Measurements from ENCODE around the gene GAREM1.

DNA sequence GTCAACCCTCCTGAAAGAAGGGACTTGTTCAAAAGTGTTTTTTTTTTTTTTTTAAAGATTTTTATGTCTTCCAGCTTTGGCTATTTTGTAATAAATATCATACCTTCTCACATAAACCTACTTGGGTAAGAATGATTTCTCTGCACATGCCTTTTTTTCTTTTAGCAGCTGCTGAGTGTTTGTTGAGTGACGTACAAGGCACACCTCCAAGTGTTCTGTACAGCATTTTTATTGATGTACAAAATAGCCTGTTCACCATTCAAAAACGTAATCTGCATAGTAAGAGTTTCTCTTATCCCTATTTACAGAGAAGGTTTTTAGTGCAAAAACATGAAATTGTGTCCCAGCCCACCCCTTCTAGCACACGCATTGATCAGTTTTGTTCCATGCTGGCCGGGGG is 203.2 kb downstream of the GAREM1 start:
- TF ChIP-seq, protein P1, sequence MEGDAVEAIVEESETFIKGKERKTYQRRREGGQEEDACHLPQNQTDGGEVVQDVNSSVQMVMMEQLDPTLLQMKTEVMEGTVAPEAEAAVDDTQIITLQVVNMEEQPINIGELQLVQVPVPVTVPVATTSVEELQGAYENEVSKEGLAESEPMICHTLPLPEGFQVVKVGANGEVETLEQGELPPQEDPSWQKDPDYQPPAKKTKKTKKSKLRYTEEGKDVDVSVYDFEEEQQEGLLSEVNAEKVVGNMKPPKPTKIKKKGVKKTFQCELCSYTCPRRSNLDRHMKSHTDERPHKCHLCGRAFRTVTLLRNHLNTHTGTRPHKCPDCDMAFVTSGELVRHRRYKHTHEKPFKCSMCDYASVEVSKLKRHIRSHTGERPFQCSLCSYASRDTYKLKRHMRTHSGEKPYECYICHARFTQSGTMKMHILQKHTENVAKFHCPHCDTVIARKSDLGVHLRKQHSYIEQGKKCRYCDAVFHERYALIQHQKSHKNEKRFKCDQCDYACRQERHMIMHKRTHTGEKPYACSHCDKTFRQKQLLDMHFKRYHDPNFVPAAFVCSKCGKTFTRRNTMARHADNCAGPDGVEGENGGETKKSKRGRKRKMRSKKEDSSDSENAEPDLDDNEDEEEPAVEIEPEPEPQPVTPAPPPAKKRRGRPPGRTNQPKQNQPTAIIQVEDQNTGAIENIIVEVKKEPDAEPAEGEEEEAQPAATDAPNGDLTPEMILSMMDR (IDR thresholded peaks at IDR 0.05): no peak
- no peak for TF ChIP-seq EZH2phosphoT487 (IDR thresholded peaks at IDR 0.05)
- no peak for TF ChIP-seq EZH2 (IDR thresholded peaks at IDR 0.05)

Data from neural progenitor cell (in vitro differentiated cells).